NOMO-1 treated with dmso at 0.1 percent for 144 hours (cell line): ENCODE results near the gene C4orf54.

Experiments used
- DNase-seq: peaks from one replicate; lab custom pipeline; 2025; ENCODE audit not compliant: unreplicated experiment; lab: John Stamatoyannopoulos, UW

The C4orf54 gene

DNA sequence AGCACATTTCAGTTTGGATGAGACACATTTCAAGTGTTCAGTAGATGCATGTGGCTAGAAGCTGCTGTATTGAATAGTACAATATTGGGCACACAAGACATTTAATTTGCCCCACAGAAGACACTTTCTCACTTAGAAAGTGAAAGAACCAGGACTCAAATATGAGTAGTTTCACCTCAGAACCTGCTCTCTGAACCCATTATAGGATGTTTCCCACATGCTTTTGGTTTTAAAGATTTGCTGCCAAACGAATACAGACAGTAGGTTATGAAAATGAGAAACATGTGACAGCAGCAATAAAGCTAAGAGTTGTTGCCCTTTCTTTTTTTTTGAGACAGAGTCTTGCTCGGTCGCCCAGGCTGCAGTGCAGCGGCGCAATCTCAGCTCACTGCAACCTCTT lies 32.3 kb downstream of the C4orf54 start:
- DNase-seq: no peak

DNA sequence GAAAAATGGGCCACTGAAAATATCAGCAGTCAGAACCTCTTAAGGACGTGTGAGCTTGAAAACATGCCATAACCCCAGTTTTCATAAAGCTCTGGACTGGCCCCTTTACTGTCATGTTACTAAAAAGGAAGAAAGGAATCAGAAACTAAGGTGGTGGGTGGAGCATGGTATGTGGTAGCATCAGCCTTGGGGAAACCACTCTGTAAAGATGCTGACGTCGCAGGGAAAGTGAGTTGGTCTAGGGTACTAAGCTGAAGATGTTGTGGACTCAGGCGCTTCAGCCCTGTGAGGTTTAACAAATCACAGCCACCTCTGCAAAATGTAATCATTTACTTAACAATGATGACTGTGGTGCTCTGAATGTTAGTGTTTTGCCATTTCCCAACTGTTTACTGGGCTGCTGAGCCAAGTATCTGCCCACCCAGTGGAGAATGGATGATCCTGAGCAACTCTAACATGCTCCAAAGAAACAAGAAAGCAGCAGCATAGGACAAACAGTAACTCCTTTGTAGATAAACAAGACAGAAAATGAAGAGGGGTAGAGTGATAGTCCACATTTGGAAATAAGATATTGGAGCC lies 33.4 kb downstream of the C4orf54 start:
- DNase-seq: no peak

DNA sequence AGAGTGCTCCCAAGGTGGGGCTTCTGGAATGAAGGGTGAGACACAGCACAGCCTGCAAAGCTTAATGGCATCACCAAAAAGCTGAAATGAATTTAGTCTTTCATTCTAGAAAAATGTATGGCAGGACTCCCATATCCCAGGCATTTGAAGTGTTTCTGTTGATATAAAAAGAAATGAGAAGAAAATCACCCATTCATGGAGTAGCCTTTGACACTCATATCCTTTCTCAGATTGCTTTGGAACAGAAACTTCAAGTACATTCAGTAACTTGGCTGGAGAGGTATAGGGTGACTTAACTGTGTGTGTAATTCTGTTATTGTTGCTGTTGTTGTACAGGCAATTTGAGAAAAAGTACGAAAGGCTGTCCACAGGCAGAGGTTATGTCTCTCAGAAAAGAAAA lies 35.3 kb downstream of the C4orf54 start:
- DNase-seq: no peak

- DNase-seq: no peak
Observed at GRCh38 chr4:99617374-99617773, 40.3 kb downstream of the C4orf54 start.

DNA sequence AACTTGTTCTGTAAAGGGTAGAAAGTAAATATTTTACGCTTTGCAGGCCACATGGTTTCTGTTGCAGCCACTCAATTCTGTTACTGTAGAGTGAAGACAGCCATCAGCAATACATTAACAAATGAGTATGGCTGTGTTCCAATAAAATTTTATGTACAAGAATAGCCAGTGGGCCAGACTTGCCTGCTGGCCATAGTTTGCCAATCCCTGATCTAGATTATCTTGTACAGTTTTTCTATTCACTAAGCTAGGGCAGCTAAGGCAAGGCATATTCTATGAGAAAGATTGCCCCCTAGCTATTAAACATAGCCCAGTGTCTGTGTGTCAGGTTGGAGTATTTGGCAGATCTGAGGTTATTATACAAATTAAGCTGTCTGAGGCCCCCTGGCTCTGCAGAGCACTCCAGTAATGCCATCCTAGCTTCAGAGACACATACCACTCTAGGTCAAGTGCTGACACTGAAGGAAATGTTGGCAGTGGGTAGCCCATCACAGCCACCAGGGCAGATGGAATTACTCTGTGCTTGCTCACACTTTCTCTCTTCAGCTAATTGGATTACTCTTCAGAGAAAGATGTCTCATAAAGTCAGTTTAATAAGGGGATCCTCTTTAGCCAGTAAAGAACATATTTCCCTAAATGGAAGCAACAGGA lies 42.3 kb downstream of the C4orf54 start:
- no peak for DNase-seq

GRCh38 chr4:99614491-99614890 lies 43.1 kb downstream of the C4orf54 start:
- DNase-seq: no peak

- DNase-seq: no peak
Observed at GRCh38 chr4:99612704-99613103, 44.9 kb downstream of the C4orf54 start.

DNA sequence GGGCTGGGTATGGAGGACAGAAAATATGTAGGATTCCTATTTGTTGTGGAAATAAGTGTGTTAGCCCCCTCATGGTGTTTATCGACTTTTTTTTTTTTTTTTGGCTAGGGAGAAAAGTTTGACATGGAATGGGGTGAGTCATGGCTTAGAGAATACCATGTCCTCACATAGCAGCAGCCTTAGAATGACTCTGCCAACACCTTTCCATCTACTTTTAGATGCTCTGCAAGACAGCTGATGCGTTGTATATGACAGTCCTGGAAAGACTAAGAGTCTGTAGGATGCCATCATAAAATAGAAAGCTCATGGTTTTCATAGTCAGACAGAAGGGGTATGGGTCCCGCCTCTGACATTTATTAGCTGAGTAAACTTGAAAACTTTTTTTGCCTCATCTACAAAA lies 45.3 kb downstream of the C4orf54 start:
- DNase-seq: no peak

GRCh38 chr4:99610605-99611175 lies 46.9 kb downstream of the C4orf54 start:
- no peak for DNase-seq

DNA sequence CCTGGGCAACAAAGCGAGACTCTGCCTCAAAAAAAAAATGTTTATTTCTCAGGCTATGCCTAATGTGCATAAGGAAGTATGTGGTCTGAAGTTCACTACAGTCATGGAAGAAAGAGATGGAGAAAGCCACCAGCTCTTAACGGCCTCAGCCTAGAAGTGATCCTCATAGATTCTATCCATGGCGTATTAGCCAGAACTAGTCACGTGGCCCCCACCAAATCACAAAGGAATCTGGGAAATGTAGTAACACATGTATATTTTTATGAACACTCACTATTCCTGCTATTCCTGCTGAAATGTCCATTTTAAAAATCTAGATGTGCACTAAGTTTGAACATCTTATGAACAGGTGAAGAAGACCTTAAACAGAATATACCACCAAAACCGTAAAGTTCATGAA lies 49.2 kb downstream of the C4orf54 start:
- no peak for DNase-seq
